ENCODE results near the gene KDM7A.

GRCh38 chr7:140156460-140157080 lies 20.2 kb downstream of the KDM7A start:
- TF ChIP-seq CTCF (conservative IDR thresholded peaks at IDR 0.05; ENCODE audit: low read depth, low read length) (no peak), EZH2 (IDR thresholded peaks at IDR 0.05; ENCODE audit: borderline replicate concordance, low read depth, low read length, poor library complexity, severe bottlenecking) (no peak)
